Measurements from ENCODE around the gene WDR20.

WDR20 gene

DNA sequence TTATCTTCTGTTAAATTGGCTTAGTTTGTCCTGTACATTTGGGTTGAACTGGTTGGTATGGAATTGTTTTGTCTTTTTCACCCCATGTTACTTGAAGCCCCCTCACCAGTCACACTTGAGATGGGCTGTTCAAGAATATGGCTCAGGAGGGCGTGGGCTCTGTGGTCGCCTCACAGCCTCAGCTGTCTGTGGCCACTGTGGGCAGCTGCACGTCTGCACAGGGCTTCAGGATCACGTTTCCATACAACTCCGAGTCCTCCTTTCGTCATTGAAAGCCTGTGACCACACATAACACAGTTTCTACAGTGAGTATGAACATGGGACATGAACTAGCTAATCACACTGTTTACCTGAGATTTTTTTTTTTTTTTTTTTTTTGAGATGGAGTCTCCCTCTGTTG, 84.0 kb downstream of the WDR20 start:
- no peaks in the 10 kb centered on the region for H3K27me3 ChIP-seq (ENCODE audit: control insufficient read depth in 1 of 2, insufficient read depth in 2 of 2, low read length in 2 of 2)
- no peaks in the 10 kb centered on the region for H3K9me3 ChIP-seq (ENCODE audit: low read length)
- no peak overlapping the region for H3K27ac ChIP-seq (ENCODE audit: low read depth, low read length)
- H3K36me3 ChIP-seq (ENCODE audit: insufficient read depth, low read length), result no peaks in the 10 kb centered on the region
- no peak overlapping the region for H3K9ac ChIP-seq (ENCODE audit: low read length)
- no peaks in the 10 kb centered on the region for H3K4me1 ChIP-seq (ENCODE audit: insufficient read depth, low read length)
- H3K4me3 ChIP-seq (ENCODE audit: low read depth in 1 of 2, low read length in 2 of 2), result no peak overlapping the region

- H3K36me3 ChIP-seq (ENCODE audit: insufficient read depth, low read length), result no peaks in the 10 kb centered on the region
Measured at GRCh38 chr14:102225386-102225785, 85.7 kb downstream of the WDR20 start.

GRCh38 chr14:102225936-102226335, 86.2 kb downstream of the WDR20 start:
- Histone ChIP-seq H3K27ac (ENCODE audit: low read depth, low read length) (no peak overlapping the region), H3K27me3 (ENCODE audit: control insufficient read depth in 1 of 2, insufficient read depth in 2 of 2, low read length in 2 of 2) (no peaks in the 10 kb centered on the region), H3K9me3 (ENCODE audit: low read length) (no peaks in the 10 kb centered on the region), H3K4me1 (ENCODE audit: insufficient read depth, low read length) (no peaks in the 10 kb centered on the region), H3K4me3 (ENCODE audit: low read depth in 1 of 2, low read length in 2 of 2) (no peak overlapping the region), H3K9ac (ENCODE audit: low read length) (no peak overlapping the region), H3K36me3 (ENCODE audit: insufficient read depth, low read length) (peaks cover 2% of the 10 kb centered on the region)

More at GRCh38 chr14:102225386-102225785, 85.7 kb downstream of the WDR20 start:
- no peak overlapping the region for H3K4me3 ChIP-seq (ENCODE audit: low read depth in 1 of 2, low read length in 2 of 2)
- no peaks in the 10 kb centered on the region for H3K4me1 ChIP-seq (ENCODE audit: insufficient read depth, low read length)
- no peak overlapping the region for H3K9ac ChIP-seq (ENCODE audit: low read length)
- no peaks in the 10 kb centered on the region for H3K9me3 ChIP-seq (ENCODE audit: low read length)
- H3K27me3 ChIP-seq (ENCODE audit: control insufficient read depth in 1 of 2, insufficient read depth in 2 of 2, low read length in 2 of 2), result no peaks in the 10 kb centered on the region
- no peak overlapping the region for H3K27ac ChIP-seq (ENCODE audit: low read depth, low read length)

DNA sequence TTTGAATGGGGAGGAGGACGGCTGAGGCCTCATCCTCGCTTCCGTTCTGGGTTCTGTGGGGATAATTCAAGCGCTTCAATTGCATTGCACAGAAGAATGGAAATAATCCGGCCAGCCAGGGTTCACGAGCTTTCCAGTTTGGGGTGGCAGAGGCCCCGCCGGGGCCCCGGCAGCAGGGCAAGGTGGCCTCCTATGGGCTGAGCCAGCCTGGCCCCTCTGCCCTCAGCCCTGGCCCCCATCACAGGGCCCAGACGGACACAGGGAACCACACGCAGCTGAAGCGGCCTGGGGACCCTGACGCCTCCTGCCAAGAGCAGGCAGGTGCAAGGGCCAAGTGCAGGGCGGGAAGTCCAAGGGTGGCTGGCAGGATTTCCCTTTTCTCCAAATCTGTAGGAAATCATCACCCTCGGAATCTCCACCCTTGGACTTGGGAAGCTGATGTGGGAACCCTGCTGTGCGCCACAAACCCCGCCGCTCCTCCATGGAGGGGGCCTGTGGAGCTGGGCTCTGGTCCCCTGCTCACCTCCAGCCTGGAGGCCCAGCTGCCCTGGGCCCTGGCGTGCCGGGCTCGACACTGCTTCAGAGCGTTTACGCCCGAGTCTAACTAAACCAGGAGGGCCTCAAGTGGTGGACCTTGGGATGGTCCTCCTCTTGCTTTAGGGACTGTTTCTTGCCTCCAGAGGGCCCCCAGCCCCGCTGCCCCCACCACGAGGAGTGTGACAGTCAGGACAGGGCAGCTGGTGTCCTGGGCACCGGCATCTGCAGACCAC, 86.8 kb downstream of the WDR20 start:
- no peak overlapping the region for H3K4me3 ChIP-seq (ENCODE audit: low read depth in 1 of 2, low read length in 2 of 2)
- no peak overlapping the region for H3K9ac ChIP-seq (ENCODE audit: low read length)
- H3K9me3 ChIP-seq (ENCODE audit: low read length), result no peaks in the 10 kb centered on the region
- H3K4me1 ChIP-seq (ENCODE audit: insufficient read depth, low read length), result no peaks in the 10 kb centered on the region
- H3K27me3 ChIP-seq (ENCODE audit: control insufficient read depth in 1 of 2, insufficient read depth in 2 of 2, low read length in 2 of 2), result no peaks in the 10 kb centered on the region
- H3K36me3 ChIP-seq (ENCODE audit: insufficient read depth, low read length), result peaks cover 8% of the 10 kb centered on the region
- H3K27ac ChIP-seq (ENCODE audit: low read depth, low read length), result no peak overlapping the region

GRCh38 chr14:102227184-102227964, 87.7 kb downstream of the WDR20 start:
- Histone ChIP-seq H3K9ac (ENCODE audit: low read length) (no peak overlapping the region), H3K9me3 (ENCODE audit: low read length) (no peaks in the 10 kb centered on the region), H3K4me3 (ENCODE audit: low read depth in 1 of 2, low read length in 2 of 2) (no peak overlapping the region), H3K27me3 (ENCODE audit: control insufficient read depth in 1 of 2, insufficient read depth in 2 of 2, low read length in 2 of 2) (no peaks in the 10 kb centered on the region), H3K36me3 (ENCODE audit: insufficient read depth, low read length) (peaks cover 16% of the 10 kb centered on the region), H3K4me1 (ENCODE audit: insufficient read depth, low read length) (no peaks in the 10 kb centered on the region), H3K27ac (ENCODE audit: low read depth, low read length) (no peak overlapping the region)

DNA sequence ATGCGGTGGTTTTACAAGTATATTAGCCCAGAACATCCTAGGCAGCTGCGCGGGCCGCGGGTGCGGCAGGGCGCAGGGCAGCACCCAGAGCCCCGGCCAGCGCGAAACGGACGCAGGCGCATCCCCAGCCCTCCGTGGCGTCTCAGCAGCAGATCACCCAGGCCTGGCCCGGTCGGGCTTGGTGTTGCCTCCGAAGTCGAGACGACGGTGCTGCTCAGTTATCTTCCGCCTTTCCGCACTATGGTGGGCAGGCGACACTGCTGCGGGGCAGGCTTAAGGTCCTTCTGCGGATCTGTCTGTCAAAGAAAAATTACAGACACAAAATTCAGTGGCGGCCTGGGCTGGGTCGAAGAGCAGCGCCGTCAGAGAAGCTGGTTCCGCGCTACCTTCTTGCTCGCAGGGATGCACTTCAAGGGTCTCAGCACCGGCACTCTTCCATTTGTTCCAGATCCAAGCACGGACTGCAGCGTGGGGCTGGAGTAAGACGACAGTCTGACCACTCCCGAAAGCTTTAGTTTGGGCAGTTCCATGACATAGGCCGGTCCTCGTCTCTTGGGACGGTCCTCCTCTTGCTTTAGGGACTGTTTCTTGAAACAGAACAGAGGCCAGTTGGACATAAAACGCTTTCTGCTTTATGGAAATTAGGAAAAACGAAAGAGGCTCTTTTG, 89.5 kb downstream of the WDR20 start:
- Histone ChIP-seq H3K4me3 (ENCODE audit: low read depth in 1 of 2, low read length in 2 of 2) (no peak overlapping the region), H3K4me1 (ENCODE audit: insufficient read depth, low read length) (no peaks in the 10 kb centered on the region), H3K9ac (ENCODE audit: low read length) (no peak overlapping the region), H3K27ac (ENCODE audit: low read depth, low read length) (no peak overlapping the region), H3K36me3 (ENCODE audit: insufficient read depth, low read length) (peaks cover 20% of the 10 kb centered on the region), H3K9me3 (ENCODE audit: low read length) (no peaks in the 10 kb centered on the region), H3K27me3 (ENCODE audit: control insufficient read depth in 1 of 2, insufficient read depth in 2 of 2, low read length in 2 of 2) (no peaks in the 10 kb centered on the region)

DNA sequence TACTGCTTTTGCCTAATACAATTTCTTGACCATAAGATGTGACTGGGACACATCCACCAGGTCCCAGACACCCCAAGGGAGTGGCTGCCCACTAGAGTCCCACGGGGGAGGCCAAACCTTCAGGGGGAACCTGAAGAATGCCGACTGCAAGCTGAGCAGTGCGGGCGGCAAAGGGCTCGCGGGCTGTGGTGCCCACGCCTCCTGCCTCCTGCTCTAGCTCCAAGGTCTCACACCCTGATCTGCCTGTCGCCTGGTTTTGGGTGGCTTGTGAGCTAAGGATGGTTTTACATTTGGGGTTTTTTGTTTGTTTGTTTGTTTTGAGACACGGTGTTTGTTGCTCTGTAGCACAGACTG, 90.0 kb downstream of the WDR20 start:
- Histone ChIP-seq H3K4me3 (ENCODE audit: low read depth in 1 of 2, low read length in 2 of 2) (no peak overlapping the region), H3K9me3 (ENCODE audit: low read length) (no peaks in the 10 kb centered on the region), H3K4me1 (ENCODE audit: insufficient read depth, low read length) (no peaks in the 10 kb centered on the region), H3K27ac (ENCODE audit: low read depth, low read length) (no peak overlapping the region), H3K36me3 (ENCODE audit: insufficient read depth, low read length) (peaks cover 20% of the 10 kb centered on the region), H3K27me3 (ENCODE audit: control insufficient read depth in 1 of 2, insufficient read depth in 2 of 2, low read length in 2 of 2) (no peaks in the 10 kb centered on the region), H3K9ac (ENCODE audit: low read length) (no peak overlapping the region)

DNA sequence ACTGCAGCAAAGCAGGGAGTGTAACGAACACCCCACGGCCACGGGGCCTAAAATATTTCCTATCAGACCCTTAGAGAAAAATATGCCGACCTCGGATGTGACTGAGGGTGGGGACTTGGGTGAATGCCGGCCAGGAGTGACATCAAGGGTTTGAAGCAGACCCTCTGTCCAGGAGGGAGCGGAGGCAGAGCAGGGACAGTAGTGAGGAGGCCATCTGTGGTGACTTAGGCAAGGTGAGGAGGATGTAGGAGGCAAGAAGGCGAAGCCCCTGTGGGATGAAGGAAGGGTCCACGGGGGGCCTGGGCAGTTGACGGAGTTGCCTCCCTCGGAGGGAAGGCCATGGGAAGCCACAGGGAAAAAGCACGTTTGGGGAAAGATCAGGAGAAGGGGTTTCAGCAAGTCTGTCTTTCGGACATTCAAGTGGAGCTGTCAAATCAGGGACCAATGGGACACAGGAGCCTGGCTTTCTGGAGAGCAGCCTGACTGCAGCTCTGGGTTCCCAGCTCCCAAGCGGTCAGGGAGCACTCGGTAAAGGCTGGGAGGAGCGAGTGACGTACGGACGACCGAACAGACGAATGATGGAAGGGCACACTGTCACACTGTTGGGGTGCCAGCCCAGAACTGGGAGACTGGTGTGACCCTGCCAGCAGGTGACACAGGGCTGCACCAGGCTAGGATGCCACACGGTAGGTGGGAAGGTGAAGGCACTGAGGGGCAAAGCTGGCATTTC, 90.9 kb downstream of the WDR20 start:
- Histone ChIP-seq H3K36me3 (ENCODE audit: insufficient read depth, low read length) (peaks cover 20% of the 10 kb centered on the region), H3K9me3 (ENCODE audit: low read length) (no peaks in the 10 kb centered on the region), H3K4me1 (ENCODE audit: insufficient read depth, low read length) (peaks cover 7% of the 10 kb centered on the region), H3K4me3 (ENCODE audit: low read depth in 1 of 2, low read length in 2 of 2) (no peak overlapping the region), H3K27ac (ENCODE audit: low read depth, low read length) (no peak overlapping the region), H3K27me3 (ENCODE audit: control insufficient read depth in 1 of 2, insufficient read depth in 2 of 2, low read length in 2 of 2) (no peaks in the 10 kb centered on the region), H3K9ac (ENCODE audit: low read length) (no peak overlapping the region)

DNA sequence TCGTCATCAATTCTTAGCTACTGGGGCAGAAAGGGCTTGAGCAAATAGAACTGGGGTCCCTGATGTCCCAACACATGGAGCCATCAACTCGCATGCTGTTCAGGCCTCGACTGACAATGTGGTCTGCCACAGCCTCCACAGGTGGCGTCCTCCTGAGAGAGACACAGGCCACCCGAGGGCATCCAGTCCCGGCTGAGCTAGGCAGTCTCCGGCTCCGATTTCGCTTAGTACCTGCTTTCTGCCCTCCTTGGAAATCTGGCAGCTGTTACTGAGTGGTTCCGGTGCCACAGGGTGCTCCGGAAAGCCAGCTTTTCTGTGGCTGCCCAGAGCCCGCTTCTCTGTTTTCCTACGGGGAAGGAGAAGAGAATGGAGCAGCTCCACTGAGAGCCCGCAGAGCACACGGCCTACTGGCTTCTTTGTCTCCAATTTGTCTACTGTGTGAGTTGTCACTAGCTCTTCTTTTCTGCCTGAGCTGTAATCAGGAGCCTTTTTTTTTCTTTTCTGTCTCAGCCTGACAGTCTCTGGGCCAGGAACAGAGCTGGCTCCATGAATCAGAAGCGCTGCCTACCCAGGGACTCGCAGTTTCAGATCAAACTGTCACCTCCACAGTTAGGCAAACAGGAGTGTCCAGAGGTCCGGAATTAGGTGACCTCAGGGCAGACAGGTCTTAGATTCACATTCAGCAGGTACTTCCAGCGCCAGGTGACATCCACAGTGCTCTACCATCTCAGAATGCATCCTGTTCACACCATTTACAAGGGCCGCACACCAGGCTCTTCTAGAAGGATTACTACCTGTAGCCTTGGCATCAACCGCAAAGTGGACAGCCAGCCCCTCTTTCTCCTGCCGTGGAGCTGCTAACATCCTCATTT, 92.0 kb downstream of the WDR20 start:
- no peak overlapping the region for H3K9ac ChIP-seq (ENCODE audit: low read length)
- H3K27ac ChIP-seq (ENCODE audit: low read depth, low read length), result no peak overlapping the region
- no peak overlapping the region for H3K4me3 ChIP-seq (ENCODE audit: low read depth in 1 of 2, low read length in 2 of 2)
- peaks cover 20% of the 10 kb centered on the region for H3K36me3 ChIP-seq (ENCODE audit: insufficient read depth, low read length)
- H3K4me1 ChIP-seq (ENCODE audit: insufficient read depth, low read length), result peaks cover 8% of the 10 kb centered on the region
- no peaks in the 10 kb centered on the region for H3K9me3 ChIP-seq (ENCODE audit: low read length)
- no peaks in the 10 kb centered on the region for H3K27me3 ChIP-seq (ENCODE audit: control insufficient read depth in 1 of 2, insufficient read depth in 2 of 2, low read length in 2 of 2)

DNA sequence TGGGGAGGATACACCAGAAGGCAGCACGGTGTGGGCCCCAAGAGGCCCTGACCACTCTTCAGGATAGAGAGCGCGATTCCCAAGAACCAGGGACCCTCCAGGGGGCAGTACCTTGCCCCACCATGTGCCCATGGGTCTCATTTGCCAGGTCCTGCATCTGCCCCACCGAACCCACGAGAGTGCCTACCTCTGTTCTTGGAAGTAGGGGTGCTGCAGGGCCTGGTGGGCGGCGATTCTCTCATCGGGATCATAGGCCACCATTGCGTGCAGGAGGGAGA, 92.6 kb downstream of the WDR20 start:
- H3K27me3 ChIP-seq (ENCODE audit: control insufficient read depth in 1 of 2, insufficient read depth in 2 of 2, low read length in 2 of 2), result no peaks in the 10 kb centered on the region
- H3K4me3 ChIP-seq (ENCODE audit: low read depth in 1 of 2, low read length in 2 of 2), result no peak overlapping the region
- H3K4me1 ChIP-seq (ENCODE audit: insufficient read depth, low read length), result peaks cover 8% of the 10 kb centered on the region
- no peak overlapping the region for H3K9ac ChIP-seq (ENCODE audit: low read length)
- peaks cover 20% of the 10 kb centered on the region for H3K36me3 ChIP-seq (ENCODE audit: insufficient read depth, low read length)
- no peak overlapping the region for H3K27ac ChIP-seq (ENCODE audit: low read depth, low read length)
- no peaks in the 10 kb centered on the region for H3K9me3 ChIP-seq (ENCODE audit: low read length)

Data from muscle layer of colon (tissue), 2 donors.